ENCODE data around the gene VPS13C.

VPS13C gene

DNA sequence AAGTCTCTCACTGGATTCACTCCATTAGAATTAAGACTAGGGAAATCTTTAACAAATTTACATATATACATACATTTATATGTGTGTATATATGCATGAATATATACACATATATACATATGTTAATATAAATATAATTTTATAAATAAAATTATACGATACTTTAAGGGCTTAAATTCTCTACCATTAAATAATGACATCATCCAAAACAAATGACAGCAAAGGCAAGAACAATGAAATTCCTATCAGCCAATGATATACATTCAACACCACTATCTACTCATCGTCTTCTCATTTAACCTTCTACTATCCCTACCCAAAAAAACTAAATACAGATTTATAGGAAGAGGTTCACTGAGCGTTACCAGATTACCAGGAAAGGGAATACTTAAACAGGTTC lies 152.0 kb downstream of the VPS13C start:
- Histone ChIP-seq H3K27me3 (ENCODE audit: insufficient read depth, low read length, poor library complexity, severe bottlenecking) (no peaks in the 10 kb centered on the region), H3K4me3 (ENCODE audit: low read length, poor library complexity, severe bottlenecking) (no peak overlapping the region), H3K9me2 (replicated peaks; ENCODE audit: low read depth, low read length) (no peaks in the 10 kb centered on the region), H3K79me2 (ENCODE audit: insufficient read depth, low read length) (no peaks in the 10 kb centered on the region), H3F3A (ENCODE audit: low read depth) (no peaks in the 10 kb centered on the region), H3K4me2 (ENCODE audit: low read depth, low read length, poor library complexity, severe bottlenecking) (no peak overlapping the region), H3K4me1 (ENCODE audit: insufficient read depth, low read length, poor library complexity, severe bottlenecking) (no peaks in the 10 kb centered on the region), H3K9ac (ENCODE audit: low read depth, low read length, poor library complexity, severe bottlenecking) (no peak overlapping the region), H4K20me1 (ENCODE audit: insufficient read depth, low read length, poor library complexity, severe bottlenecking) (no peaks in the 10 kb centered on the region), H3K36me3 (ENCODE audit: insufficient read depth, low read length) (peaks cover 29% of the 10 kb centered on the region), H3K9me3 (ENCODE audit: insufficient read depth, low read depth, low read length) (no peaks in the 10 kb centered on the region), H2AFZ (ENCODE audit: low read length) (no peak overlapping the region)
- TF ChIP-seq, protein P1, sequence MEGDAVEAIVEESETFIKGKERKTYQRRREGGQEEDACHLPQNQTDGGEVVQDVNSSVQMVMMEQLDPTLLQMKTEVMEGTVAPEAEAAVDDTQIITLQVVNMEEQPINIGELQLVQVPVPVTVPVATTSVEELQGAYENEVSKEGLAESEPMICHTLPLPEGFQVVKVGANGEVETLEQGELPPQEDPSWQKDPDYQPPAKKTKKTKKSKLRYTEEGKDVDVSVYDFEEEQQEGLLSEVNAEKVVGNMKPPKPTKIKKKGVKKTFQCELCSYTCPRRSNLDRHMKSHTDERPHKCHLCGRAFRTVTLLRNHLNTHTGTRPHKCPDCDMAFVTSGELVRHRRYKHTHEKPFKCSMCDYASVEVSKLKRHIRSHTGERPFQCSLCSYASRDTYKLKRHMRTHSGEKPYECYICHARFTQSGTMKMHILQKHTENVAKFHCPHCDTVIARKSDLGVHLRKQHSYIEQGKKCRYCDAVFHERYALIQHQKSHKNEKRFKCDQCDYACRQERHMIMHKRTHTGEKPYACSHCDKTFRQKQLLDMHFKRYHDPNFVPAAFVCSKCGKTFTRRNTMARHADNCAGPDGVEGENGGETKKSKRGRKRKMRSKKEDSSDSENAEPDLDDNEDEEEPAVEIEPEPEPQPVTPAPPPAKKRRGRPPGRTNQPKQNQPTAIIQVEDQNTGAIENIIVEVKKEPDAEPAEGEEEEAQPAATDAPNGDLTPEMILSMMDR (conservative IDR thresholded peaks at IDR 0.05; ENCODE audit: low read length) = no peak
- TF ChIP-seq EZH2phosphoT487 (IDR thresholded peaks at IDR 0.05; ENCODE audit: borderline replicate concordance) = no peak

DNA sequence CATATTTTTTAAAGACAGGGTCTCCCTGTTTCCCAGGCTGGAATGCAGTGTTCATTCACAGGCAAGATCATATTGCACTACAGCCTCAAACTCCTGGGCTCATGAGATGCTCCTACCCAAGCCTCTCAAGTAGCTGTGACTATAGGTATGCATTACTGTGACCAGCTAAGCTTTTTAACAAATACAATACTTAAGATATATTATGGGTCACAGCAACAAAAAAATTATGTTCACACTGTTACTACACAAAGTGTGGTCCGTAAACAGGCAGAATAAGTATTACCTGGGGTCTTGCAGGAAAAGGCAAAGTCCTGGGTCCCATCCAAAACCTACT lies 152.5 kb downstream of the VPS13C start:
- no peaks in the 10 kb centered on the region for H3K9me3 ChIP-seq (ENCODE audit: insufficient read depth, low read depth, low read length)
- H3K27me3 ChIP-seq (ENCODE audit: insufficient read depth, low read length, poor library complexity, severe bottlenecking) = no peaks in the 10 kb centered on the region
- H3K4me2 ChIP-seq (ENCODE audit: low read depth, low read length, poor library complexity, severe bottlenecking) = no peak overlapping the region
- H3K4me1 ChIP-seq (ENCODE audit: insufficient read depth, low read length, poor library complexity, severe bottlenecking) = no peaks in the 10 kb centered on the region
- no peaks in the 10 kb centered on the region for H4K20me1 ChIP-seq (ENCODE audit: insufficient read depth, low read length, poor library complexity, severe bottlenecking)
- H3K9me2 ChIP-seq (replicated peaks; ENCODE audit: low read depth, low read length) = no peaks in the 10 kb centered on the region
- peaks cover 26% of the 10 kb centered on the region; the same call in 1 of the 2 replicates for H3K36me3 ChIP-seq (ENCODE audit: insufficient read depth, low read length)
- no peaks in the 10 kb centered on the region for H3F3A ChIP-seq (ENCODE audit: low read depth)
- no peak for TF ChIP-seq EZH2phosphoT487 (IDR thresholded peaks at IDR 0.05; ENCODE audit: borderline replicate concordance)
- TF ChIP-seq, protein P1 (conservative IDR thresholded peaks at IDR 0.05; ENCODE audit: low read length) = no peak
- no peak overlapping the region for H3K9ac ChIP-seq (ENCODE audit: low read depth, low read length, poor library complexity, severe bottlenecking)
- H3K4me3 ChIP-seq (ENCODE audit: low read length, poor library complexity, severe bottlenecking) = no peak overlapping the region
- H2AFZ ChIP-seq (ENCODE audit: low read length) = no peak overlapping the region
- no peaks in the 10 kb centered on the region for H3K79me2 ChIP-seq (ENCODE audit: insufficient read depth, low read length)

DNA sequence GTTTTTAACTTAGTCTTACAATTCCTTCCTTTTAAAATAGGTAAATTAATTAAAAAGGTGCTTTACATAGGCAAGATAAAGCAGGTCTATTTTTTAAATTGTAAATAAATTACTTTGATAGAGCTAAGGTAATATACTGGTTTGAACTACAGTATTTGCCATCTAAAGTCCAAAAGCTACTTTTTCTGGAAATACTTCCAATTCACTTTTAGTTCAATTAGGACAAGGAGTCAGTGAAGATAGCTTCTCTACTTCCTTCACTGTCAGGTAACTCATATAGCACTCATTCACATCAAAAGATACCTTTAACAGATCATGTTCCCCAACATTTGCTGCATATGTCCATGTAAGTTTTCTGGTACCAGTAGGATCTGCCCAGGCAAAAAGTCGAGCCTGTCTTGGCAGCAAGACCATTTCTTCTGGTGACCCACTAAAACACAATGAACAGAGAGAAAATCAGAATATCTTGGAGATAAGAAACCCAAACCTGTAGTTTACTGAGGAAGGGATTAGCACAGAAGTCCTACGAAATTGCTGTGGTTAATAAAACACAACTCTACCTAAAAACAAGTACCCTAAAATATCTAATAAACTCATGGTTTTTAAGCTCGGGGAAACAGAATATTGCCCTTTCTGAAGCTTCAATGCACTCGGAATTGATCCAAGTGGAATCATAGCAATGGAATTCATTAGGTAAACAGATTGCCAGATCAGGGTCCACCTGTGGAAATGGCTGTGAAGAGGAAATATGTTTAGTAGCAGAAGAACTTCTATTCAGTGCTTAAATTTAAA lies 153.1 kb downstream of the VPS13C start:
- H3K36me3 ChIP-seq (ENCODE audit: insufficient read depth, low read length) = peaks cover 26% of the 10 kb centered on the region; the same call in 1 of the 2 replicates
- no peaks in the 10 kb centered on the region for H3K9me2 ChIP-seq (replicated peaks; ENCODE audit: low read depth, low read length)
- no peaks in the 10 kb centered on the region for H3K27me3 ChIP-seq (ENCODE audit: insufficient read depth, low read length, poor library complexity, severe bottlenecking)
- TF ChIP-seq, protein P1 (conservative IDR thresholded peaks at IDR 0.05; ENCODE audit: low read length) = no peak
- TF ChIP-seq EZH2phosphoT487 (IDR thresholded peaks at IDR 0.05; ENCODE audit: borderline replicate concordance) = no peak
- H3K9me3 ChIP-seq (ENCODE audit: insufficient read depth, low read depth, low read length) = no peaks in the 10 kb centered on the region
- no peaks in the 10 kb centered on the region for H3K4me1 ChIP-seq (ENCODE audit: insufficient read depth, low read length, poor library complexity, severe bottlenecking)
- no peak overlapping the region for H2AFZ ChIP-seq (ENCODE audit: low read length)
- no peak overlapping the region for H3K4me2 ChIP-seq (ENCODE audit: low read depth, low read length, poor library complexity, severe bottlenecking)
- H4K20me1 ChIP-seq (ENCODE audit: insufficient read depth, low read length, poor library complexity, severe bottlenecking) = no peaks in the 10 kb centered on the region
- no peak overlapping the region for H3K4me3 ChIP-seq (ENCODE audit: low read length, poor library complexity, severe bottlenecking)
- H3K79me2 ChIP-seq (ENCODE audit: insufficient read depth, low read length) = no peaks in the 10 kb centered on the region
- H3K9ac ChIP-seq (ENCODE audit: low read depth, low read length, poor library complexity, severe bottlenecking) = no peak overlapping the region
- H3F3A ChIP-seq (ENCODE audit: low read depth) = no peaks in the 10 kb centered on the region
